CD4-positive, alpha-beta T cell treated with Interleukin-15 for 4 hours (primary cell): ENCODE measurements around the gene SENP2.
"Not testable (repeated sequence)": the region's sequence is repeated elsewhere in the genome, so short reads cannot be mapped to it uniquely, and the experiment has no call there.

Source experiments
- DNase-seq: peaks from one replicate; pipeline ENCODE4 v3.0.0-alpha.2; 2020; ENCODE audit warnings: low spot score

Gene SENP2

GRCh38 chr3:185647880-185648210 lies 61.8 kb downstream of the SENP2 start:
- no peak for DNase-seq

GRCh38 chr3:185648396-185648795 lies 62.3 kb downstream of the SENP2 start:
- no peak for DNase-seq

GRCh38 chr3:185649414-185649813 lies 63.3 kb downstream of the SENP2 start:
- no peak for DNase-seq

GRCh38 chr3:185651971-185652370 lies 65.9 kb downstream of the SENP2 start:
- DNase-seq: no peak

GRCh38 chr3:185653949-185654757 lies 68.1 kb downstream of the SENP2 start:
- no peak for DNase-seq

GRCh38 chr3:185654758-185655145 lies 68.7 kb downstream of the SENP2 start:
- DNase-seq: no peak

GRCh38 chr3:185655426-185656320 lies 69.6 kb downstream of the SENP2 start:
- no peak for DNase-seq

- DNase-seq: no peak
These were observed 70.3 kb downstream of the SENP2 start for GRCh38 chr3:185656321-185656840.

- no peak for DNase-seq
These were observed 71.1 kb downstream of the SENP2 start for GRCh38 chr3:185657211-185657610.

GRCh38 chr3:185657691-185658503 lies 71.8 kb downstream of the SENP2 start:
- DNase-seq: no peak

- no peak for DNase-seq
These were observed 72.4 kb downstream of the SENP2 start for GRCh38 chr3:185658504-185658912.

GRCh38 chr3:185658943-185659342 lies 72.8 kb downstream of the SENP2 start:
- no peak for DNase-seq

- DNase-seq: peak; percentile 59
These were observed 74.1 kb downstream of the SENP2 start for GRCh38 chr3:185659942-185660921.

GRCh38 chr3:185661296-185661695 lies 75.2 kb downstream of the SENP2 start:
- DNase-seq: not testable (repeated sequence)

- DNase-seq: no peak
These were observed 75.7 kb downstream of the SENP2 start for GRCh38 chr3:185661772-185662171.

GRCh38 chr3:185663929-185664328 lies 77.8 kb downstream of the SENP2 start:
- no peak for DNase-seq

GRCh38 chr3:185667574-185667973 lies 81.5 kb downstream of the SENP2 start:
- DNase-seq: no peak

GRCh38 chr3:185677146-185677829 lies 91.2 kb downstream of the SENP2 start:
- no peak for DNase-seq

GRCh38 chr3:185678027-185678426 lies 91.9 kb downstream of the SENP2 start:
- no peak for DNase-seq

GRCh38 chr3:185680231-185680630 lies 94.1 kb downstream of the SENP2 start:
- DNase-seq: no peak
